GM19438 (cell line): ENCODE results near the gene RTEL1.
"Not testable (repeated sequence)": the region's sequence is repeated elsewhere in the genome, so short reads cannot be mapped to it uniquely, and the experiment has no call there.

ENCODE experiments used
- ATAC-seq: cut with Tn5 transposase; IDR thresholded peaks from one replicate; pipeline ENCODE4 v1.9.1; 2021; ENCODE audit warnings: low read depth; ENCODE audit not compliant: unreplicated experiment

RTEL1 gene, protein sequence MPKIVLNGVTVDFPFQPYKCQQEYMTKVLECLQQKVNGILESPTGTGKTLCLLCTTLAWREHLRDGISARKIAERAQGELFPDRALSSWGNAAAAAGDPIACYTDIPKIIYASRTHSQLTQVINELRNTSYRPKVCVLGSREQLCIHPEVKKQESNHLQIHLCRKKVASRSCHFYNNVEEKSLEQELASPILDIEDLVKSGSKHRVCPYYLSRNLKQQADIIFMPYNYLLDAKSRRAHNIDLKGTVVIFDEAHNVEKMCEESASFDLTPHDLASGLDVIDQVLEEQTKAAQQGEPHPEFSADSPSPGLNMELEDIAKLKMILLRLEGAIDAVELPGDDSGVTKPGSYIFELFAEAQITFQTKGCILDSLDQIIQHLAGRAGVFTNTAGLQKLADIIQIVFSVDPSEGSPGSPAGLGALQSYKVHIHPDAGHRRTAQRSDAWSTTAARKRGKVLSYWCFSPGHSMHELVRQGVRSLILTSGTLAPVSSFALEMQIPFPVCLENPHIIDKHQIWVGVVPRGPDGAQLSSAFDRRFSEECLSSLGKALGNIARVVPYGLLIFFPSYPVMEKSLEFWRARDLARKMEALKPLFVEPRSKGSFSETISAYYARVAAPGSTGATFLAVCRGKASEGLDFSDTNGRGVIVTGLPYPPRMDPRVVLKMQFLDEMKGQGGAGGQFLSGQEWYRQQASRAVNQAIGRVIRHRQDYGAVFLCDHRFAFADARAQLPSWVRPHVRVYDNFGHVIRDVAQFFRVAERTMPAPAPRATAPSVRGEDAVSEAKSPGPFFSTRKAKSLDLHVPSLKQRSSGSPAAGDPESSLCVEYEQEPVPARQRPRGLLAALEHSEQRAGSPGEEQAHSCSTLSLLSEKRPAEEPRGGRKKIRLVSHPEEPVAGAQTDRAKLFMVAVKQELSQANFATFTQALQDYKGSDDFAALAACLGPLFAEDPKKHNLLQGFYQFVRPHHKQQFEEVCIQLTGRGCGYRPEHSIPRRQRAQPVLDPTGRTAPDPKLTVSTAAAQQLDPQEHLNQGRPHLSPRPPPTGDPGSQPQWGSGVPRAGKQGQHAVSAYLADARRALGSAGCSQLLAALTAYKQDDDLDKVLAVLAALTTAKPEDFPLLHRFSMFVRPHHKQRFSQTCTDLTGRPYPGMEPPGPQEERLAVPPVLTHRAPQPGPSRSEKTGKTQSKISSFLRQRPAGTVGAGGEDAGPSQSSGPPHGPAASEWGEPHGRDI (N-terminal part only)

DNA sequence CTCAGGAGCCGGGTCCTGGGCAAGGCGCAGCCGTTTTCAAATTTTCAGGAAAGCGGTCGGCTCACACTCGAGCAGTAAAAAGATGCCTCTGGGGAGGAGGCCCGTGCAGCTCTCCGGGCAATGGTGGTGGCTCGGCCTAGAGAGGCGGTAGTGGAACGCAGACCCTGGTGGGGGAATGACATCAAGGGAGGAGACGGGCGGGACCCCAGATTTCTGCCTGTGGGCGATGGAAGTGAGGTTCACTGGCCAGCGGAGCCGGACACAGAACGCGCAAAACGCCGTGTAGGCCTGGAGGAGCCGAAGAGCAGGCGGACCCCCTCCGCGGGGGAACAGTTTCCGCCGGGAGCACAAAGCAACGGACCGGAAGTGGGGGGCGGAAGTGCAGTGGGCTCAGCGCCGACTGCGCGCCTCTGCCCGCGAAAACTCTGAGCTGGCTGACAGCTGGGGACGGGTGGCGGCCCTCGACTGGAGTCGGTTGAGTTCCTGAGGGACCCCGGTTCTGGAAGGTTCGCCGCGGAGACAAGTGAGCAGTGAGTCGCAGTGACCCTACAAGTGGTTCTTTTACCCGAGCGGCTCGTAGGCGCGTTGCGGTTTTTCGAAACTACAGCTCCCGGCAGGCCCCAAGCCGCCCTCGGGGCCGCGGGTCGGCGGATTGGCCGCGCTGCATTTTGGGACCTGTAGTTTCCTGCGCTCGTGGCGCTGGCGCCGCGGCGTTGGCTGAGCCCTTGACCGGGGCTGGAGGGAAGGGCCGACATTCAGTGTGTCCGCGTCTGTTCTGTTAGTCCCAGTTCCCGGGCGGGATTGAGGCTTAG is at the start of gene RTEL1:
Gene RTEL1, plus strand, starts transcription at position 376 of the 812 bp plus-strand sequence. CDS start 1,091 bp downstream, outside the sequence.
- peak; percentile 74 for ATAC-seq

DNA sequence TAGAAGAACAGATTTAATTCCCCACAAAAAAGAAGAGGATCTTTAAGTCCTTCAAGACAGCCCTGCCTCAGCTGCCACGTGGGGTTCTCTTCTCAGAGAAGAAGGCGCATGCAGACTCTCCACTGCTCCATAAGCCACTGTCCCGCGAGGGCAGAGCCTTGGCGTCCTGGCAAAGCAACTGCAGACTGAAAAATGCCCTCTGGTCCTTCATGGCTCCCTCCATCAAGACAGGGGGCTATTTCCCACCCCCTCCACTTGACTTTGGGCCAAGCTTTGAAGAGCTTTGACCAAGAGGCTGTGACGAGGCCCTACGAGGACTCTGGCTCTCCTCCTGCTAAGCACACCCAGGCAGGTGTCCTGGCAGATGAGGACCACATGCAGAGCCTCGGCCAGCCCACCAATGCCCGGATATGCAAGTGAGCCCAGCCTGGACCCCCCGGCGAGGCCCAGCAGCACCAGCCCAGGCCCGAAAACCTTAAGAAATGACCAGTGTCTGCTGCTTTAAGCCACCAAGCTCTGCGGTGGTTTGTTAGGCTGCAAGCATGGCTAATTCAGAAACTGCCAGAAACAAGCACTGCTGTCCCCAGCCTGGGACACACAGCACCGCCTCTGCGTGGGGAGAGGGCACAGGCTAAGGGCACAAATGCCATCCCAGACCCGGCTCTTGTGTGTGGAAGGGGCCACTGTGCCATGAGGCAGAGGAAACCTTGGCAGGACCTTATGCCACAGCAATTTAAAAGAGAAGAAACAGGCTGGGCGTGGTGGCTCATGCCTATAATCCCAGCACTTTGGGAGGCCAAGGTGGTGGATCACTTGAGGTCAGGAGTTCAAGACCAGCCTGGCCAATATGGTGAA is 47.3 kb upstream of the RTEL1 start:
- no peak for ATAC-seq

DNA sequence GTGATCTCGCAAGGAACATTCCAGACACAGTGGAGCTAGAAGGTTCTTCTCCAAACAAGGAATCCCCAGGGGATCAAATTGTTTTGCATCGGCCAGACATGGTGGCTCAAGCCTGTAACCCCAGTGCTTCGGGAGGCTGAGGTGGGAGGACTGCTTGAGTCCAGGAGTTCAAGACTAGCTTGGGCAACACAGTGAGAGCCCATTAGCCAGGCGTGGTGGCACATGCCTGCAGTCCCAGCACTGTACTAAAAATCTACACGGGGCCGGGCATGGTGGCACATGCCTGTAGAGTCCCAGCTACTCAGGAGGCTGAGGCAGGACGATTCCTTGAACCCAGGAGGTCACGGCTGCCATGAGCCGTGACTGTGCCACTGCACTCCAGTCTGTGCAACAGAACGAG is 46.5 kb upstream of the RTEL1 start:
- no peak for ATAC-seq

DNA sequence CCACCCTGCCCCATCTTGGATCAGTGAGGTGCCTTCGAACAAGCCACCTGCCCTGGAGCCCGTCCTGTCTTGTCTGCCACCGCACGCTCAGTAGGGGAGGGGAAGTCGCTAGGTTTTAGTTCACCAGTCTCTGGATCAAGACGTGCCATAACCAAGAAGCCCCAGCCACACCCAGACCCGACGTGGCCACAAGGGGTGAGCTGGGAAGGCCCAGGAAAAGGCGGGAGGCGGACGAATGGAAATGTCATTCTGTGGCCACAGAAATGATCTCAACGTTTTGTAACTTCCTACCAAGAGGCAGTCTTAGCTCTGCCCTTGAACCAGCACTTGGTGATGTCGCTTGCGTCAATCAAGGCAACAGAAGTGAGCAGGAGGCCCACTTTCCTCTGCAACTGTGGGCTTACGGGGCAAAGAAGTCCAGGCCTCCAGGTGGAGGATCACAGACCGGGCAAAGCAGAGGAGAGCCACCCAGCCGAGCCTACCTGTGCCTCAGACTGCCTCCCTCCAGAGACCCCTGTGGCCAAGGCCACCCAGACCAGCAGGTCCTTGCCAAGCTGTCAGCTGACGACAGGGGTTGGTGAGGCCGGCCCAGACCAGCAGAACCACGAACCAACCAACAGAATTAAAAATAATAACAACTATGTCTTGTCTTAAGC is 45.7 kb upstream of the RTEL1 start:
- ATAC-seq = no peak

DNA sequence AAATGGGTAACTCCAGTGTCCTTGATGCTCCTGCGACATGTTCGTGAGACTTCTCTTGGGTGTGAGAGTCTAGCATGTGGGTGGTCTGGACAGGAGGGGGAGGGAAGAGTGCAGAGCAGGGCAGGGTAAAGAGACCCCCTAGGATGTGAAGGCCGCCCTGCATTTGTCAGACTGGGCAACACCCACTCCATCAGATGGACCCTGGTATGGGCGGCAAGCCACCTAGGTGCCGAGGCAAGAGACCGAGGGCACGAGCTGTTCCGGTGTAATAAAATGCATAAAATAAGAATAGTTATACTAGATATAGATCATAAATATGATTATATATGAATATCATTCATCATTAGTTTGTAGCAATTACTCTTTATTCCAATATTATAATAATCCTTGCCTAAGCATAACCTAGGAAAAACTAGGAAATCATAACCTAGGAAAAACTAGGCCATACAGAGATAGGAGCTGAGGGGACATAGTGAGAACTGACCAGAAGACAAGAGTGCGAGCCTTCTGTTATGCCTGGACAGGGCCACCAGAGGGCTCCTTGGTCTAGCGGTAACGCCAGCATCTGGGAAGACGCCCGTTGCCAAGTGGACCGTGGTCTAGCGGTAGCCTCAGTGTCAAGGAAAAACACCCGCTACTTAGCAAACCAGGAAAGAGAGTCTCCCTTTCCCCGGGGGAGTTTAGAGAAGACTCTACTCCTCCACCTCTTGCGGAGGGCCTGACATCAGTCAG is 44.1 kb upstream of the RTEL1 start:
- not testable (repeated sequence) for ATAC-seq

DNA sequence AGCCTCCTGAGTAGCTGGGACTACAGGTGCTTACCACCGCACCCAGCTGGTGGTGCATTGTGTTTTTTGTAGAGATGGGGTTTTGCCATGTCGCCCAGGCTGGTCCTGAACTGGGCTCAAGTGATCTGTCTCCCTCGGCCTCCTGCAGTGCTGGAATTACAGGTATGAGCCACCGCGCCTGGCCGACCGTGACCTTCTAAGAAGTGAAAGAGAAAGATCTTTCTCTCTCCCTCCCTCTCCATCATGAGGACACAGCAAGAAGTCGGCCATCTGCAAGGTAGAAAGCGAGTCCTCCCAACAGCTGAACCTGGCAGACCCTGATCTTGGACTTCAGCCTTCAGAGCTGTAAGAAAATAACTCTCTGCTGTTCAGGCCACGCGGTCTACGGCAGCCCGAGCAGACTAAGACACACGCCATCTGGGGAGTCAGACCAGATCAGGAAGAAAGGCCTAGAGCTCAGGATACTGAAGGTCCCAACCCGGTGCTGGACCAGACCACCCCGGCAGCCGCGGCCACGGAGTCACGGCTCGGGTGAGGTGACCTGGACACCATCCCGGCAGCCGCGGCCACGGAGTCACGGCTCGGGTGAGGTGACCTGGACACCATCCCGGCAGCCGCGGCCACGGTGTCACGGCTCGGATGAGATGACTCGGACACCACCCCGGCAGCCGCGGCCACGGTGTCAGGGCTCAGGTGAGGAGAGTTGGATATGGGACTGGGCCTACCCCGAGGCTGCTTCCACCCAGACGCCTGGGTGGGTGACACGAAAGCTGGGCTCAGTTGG is 40.8 kb upstream of the RTEL1 start:
- no peak for ATAC-seq

DNA sequence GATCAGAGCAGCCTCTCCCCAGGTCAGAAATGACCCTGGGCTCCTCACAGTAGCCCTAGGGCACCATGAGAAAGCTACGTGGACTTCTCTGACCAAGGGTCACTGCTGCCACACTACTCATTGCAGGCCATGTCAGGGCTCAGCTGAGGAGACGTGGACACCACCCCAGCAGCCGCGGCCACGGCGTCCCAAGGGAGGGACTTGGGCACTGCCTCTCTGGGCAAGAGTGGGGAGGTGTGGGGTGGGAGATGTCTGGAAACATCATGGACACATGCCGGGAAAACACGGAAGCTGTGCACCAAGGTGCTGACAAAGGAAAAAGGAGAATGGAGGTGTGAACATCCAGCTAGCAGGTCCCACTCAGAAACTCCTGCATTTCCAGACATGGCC is 40.2 kb upstream of the RTEL1 start:
- no peak for ATAC-seq

DNA sequence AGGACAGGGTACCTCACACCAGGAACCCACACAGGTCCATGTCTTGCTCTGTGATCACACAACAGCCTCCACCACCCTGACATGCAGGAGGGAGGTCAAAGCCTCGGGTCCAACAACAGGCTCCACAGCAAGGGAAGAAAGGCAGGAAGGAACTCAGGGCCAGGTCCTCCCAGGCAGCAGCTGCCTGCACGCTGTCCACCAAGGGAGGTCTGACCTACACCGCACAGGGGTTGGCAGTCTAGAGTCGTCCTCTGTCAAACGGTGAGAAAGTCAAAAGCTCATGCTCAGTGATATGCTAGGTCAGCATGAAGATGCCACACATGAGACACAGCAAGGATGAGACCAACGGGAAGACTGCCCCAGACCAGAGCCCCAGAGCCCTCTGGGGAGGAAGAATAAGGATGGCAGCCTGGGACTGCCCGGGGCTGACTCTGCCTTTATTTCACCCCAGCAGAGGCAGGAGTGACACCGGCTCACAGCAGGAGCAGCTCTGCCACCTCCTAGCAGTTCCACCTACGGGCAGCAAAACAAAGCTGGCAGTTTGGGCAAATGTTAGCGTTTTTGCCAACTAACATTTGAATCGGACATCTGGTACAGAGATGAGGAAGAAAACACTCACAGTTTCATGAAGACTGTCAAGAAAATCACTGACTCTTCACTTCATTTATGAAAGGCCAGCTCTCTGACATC is 39.7 kb upstream of the RTEL1 start:
- ATAC-seq = no peak

DNA sequence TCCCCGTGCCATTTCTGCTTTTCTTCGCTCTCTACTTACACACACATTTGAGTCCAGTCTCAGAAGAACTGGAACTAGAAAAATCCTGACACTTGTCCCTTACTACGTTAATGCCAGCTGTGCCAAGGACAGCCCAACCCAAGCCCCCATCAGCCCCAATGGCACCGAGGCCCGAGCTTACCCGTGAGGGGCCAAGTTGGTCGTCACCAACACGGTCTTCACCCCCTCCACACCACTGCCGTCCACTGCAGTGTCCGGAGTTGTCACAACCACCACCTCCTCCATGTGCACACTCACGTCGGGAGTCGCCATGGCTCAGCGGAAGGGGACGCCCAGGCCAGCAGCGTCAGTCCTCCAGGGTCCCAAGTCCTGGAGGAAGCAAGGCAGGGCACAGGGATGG is 39.0 kb upstream of the RTEL1 start:
- ATAC-seq = no peak

DNA sequence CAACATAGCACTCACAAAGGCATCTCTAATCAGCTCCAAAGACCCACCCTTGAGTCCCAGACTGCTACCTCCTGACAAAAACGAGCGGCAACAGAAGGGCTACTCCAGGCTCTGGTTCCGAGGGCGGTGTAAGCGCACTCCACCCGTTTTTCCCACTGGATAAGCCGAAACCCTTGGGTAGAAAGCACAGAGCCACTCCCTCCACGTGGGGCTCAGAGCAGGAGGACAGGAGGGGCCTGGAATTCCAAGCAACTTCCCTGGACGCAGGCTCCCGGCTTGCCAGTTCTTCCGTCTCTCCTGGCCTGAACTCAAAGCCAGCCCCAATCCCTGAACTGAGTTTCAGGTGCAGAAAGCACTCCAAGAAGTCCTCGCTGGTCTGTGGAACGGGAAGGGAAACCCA is 38.6 kb upstream of the RTEL1 start:
- ATAC-seq = no peak

DNA sequence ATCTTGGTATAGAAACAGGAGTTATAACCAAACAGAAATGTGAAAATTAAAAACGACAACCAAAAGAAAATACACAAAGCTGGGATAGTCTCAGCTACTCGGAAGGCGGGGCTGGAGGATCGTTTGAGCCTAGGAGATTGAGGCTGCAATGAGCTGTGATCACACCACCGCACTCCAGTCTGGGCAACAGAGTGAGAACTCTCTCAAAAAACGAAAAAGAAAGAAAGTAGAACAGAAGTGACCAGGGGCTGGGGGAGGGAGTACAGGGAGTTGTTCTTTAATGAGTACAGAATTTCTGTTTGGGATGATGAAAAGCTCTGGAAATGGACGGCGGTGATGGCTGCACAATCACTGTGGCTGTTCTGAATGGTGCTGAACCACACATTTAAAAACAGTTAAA is 37.1 kb upstream of the RTEL1 start:
- no peak for ATAC-seq

DNA sequence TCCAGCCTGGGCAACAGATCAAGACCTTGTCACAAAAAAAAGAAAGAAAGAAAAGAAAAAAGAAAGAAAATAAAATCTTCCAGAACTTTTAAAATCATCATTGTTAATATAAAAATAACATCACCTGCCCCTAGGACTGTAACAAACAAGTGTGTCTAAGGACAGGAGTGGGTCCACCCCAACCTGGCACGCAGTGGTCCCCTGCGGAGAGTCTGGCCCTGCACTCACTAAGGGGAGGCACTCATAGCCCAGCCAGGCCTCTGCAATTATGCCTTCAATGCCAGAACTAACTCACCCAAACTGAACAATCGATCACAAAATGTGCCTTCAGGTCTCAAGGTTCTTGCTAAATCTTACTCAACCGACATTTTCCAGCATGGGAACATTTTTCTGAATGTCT is 36.0 kb upstream of the RTEL1 start:
- ATAC-seq = no peak

DNA sequence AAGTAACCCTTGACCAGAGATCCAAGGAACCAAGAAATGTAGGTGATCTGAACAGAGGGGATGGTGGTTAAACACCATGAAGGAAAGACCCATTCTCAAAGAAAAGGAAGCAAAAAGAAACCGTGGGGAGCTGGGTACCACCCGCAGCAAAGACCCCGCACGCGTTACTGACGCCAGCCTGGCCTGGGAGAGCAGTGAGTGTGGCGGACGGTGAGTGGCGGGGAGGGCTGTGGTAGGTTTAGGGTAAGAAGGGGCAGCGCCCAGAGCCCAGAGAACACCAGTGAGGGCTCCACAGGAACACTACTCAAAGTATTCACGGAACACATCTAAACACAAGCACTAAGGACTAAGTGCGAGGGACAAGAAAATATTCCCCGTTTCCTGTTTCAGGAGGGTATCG is 35.4 kb upstream of the RTEL1 start:
- no peak for ATAC-seq

DNA sequence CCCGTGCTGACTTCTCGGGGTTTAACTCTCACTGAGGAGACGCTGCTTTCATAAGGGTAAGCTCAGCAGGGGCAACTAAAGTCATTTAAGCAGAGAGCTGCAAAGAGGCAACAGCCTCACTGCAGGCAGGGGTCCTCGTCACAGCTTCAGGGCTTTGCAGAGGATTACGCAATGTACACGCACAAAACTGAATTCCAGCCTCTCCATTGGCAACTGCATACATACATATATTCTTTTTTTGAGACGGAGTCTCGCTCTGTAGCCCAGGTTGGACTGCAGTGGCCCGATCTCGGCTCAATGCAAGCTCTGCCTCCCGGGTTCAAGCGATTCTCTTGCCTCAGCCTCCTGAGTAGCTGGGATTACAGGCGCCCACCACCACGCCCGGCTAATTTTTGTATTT is 33.6 kb upstream of the RTEL1 start:
- ATAC-seq = no peak

DNA sequence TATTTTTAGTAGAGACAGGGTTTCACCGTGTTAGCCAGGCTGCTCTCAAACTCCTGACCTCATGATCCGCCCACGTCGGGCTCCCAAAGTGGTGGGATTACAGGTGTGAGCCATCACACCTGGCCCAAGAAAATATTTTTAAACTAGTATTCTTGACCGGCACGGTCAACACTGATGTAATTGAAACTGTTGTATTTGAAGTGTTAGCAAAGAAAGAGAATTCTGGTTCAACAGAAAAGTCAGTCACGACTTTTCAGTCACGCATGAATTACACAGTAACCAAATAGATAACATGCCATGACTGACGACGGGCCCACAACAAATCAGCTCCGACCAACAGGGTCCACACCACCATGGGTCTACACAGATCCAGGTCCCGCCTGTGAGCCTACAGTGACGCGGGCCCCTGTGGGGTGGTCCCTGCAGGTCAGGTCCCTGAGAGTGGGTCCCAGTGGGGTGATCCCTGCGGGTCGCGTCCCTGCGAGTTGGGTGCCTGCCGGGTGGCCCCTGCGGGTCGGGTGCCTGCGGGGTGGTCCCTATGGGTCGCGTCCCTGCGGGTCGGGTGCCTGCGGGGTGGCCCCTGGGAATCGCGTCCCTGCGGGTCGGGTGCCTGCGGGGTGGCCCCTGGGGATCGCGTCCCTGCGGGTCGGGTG is 32.2 kb upstream of the RTEL1 start:
- ATAC-seq = no peak

DNA sequence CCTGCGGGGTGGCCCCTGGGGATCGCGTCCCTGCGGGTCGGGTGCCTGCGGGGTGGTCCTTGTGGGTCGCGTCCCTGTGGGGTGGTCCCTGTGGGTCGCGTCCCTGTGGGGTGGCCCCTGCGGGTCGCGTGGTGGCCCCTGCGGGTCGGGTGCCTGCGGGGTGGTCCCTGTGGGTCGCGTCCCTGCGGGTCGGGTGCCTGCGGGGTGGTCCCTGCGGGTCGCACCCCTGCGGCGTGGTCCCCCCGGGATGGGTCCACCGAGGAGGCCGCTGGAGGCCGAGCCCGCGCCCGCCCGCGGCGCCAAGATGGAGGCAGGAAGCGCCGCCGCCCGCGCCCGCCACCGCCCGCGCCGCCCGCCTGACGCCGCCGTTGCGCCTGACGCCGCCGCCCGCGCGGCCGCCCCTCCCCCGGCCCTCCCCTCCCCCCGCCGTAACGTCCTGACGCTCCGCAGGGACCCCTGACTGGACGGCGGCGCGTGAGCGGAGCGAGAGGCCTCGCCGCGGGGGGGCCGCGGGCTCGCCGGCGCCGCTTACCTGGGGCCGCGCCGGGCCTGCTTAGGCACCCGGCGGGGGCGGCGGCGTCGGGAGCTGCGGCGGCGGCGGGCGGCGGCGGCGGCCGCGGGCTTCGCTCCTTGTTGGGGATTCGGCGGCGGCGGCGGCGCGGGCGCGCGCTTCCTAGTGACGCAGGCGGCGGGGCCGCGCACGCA is 31.5 kb upstream of the RTEL1 start, which contains the start of gene GMEB2:
Gene GMEB2, minus strand, starts transcription at position 678 of the 705 bp plus-strand sequence. CDS start 7,704 bp downstream, outside the sequence.
- peak; percentile 40 for ATAC-seq
